ENCODE measurements around the gene WIPF2. TPM values are rescaled to one million over a fixed set of nuclear protein-coding genes. Genes with fewer than 3 reads are reported as not detected.
A peak's percentile ranks its signal among the peaks of the same experiment; 100 is the strongest.
"Not testable (repeated sequence)": the region's sequence is repeated elsewhere in the genome, so short reads cannot be mapped to it uniquely, and the experiment has no call there.

WIPF2 gene
- total RNA-seq, 2 experiments from 2014 or later = 26.0 TPM

- POLR2A ChIA-PET = interaction anchor here (2.2 kb wide), 1 partner anchor 91 kb away, joined by 10 read pairs; the partner anchor contains the start of gene CDC6
- H3K9me3 Mint-ChIP-seq = no peaks in the 10 kb centered on the region
- no peaks in the 10 kb centered on the region for H3K36me3 Mint-ChIP-seq (ENCODE audit: low read depth)
- CTCF ChIA-PET = interaction anchor here (1.1 to 7.6 kb wide), 3 partner anchors 21 to 94 kb away, joined by 3 to 75 read pairs (median 51); partner anchors contain the start of gene WIPF2
- H3K27ac Mint-ChIP-seq = no peak overlapping the region
- DNase-seq = no peak
- H3K4me1 Mint-ChIP-seq = peaks cover 8% of the 10 kb centered on the region
- peaks cover 3% of the 10 kb centered on the region for H3K27me3 Mint-ChIP-seq
- no peak overlapping the region for H3K4me3 Mint-ChIP-seq
These were observed 21.6 kb upstream of the WIPF2 start for GRCh38 chr17:40197550-40197949.

DNA sequence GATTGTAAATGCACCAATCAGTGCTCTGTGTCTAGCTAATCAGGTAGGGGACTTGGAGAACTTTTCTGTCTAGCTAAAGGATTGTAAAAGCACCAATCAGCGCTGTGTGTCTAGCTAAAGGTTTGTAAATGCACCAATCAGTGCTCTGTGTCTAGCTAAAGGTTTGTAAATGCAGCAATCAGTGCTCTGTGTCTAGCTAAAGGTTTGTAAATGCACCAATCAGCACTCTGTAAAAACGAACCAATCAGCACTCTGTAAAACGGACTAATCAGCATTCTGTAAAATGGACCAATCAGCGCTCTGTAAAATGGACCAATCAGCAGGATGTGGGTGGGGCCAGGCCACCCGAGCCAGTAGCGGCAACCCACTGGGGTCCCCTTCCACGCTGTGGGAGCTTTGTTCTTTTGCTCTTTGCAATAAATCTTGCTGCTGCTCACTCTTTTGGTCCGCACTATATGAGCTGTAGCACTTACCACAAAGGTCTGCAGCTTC is 21.1 kb upstream of the WIPF2 start:
- not testable (repeated sequence) for H3K27ac Mint-ChIP-seq

GRCh38 chr17:40198576-40198975 is 20.5 kb upstream of the WIPF2 start:
- no peak overlapping the region for H3K27ac Mint-ChIP-seq
- peaks cover 8% of the 10 kb centered on the region for H3K27me3 Mint-ChIP-seq
- H3K4me3 Mint-ChIP-seq = no peak overlapping the region

More for the DNA sequence above, 21.1 kb upstream of the WIPF2 start:
- ChIA-PET CTCF (interaction anchor here (0.6 to 7.6 kb wide), 6 partner anchors 20 to 93 kb away, joined by 3 to 75 read pairs (median 6); partner anchors contain the start of gene WIPF2), POLR2A (interaction anchor here (2.2 kb wide), 1 partner anchor 91 kb away, joined by 10 read pairs; the partner anchor contains the start of gene CDC6)
- not testable (repeated sequence) for H3K9me3 Mint-ChIP-seq; H3K4me1 Mint-ChIP-seq; H3K4me3 Mint-ChIP-seq; H3K36me3 Mint-ChIP-seq (ENCODE audit: low read depth); DNase-seq; H3K27me3 Mint-ChIP-seq

GRCh38 chr17:40203131-40203530 is 16.0 kb upstream of the WIPF2 start:
- Mint-ChIP-seq H3K9me3 (no peaks in the 10 kb centered on the region), H3K27me3 (peaks cover 11% of the 10 kb centered on the region), H3K4me3 (no peak overlapping the region), H3K4me1 (peaks cover 5% of the 10 kb centered on the region), H3K27ac (no peak overlapping the region), H3K36me3 (ENCODE audit: low read depth) (no peaks in the 10 kb centered on the region)
- DNase-seq = no peak
- ChIA-PET POLR2A (interaction anchor here (2.8 kb wide), 1 partner anchor 86 kb away, joined by 19 read pairs; the partner anchor contains the start of gene CDC6), CTCF (interaction anchor here (0.6 to 7.6 kb wide), 5 partner anchors 11 to 88 kb away, joined by 3 to 75 read pairs (median 16); partner anchors contain the start of gene WIPF2)

More at GRCh38 chr17:40198576-40198975, 20.5 kb upstream of the WIPF2 start:
- ChIA-PET CTCF (interaction anchor here (0.6 to 7.6 kb wide), 9 partner anchors 10 to 164 kb away, joined by 3 to 75 read pairs (median 5); partner anchors contain the start of gene WIPF2), POLR2A (interaction anchor here (2.2 kb wide), 1 partner anchor 90 kb away, joined by 10 read pairs; the partner anchor contains the start of gene CDC6)
- no peaks in the 10 kb centered on the region for H3K36me3 Mint-ChIP-seq (ENCODE audit: low read depth)
- H3K9me3 Mint-ChIP-seq = no peaks in the 10 kb centered on the region
- DNase-seq = no peak
- peaks cover 8% of the 10 kb centered on the region for H3K4me1 Mint-ChIP-seq

DNA sequence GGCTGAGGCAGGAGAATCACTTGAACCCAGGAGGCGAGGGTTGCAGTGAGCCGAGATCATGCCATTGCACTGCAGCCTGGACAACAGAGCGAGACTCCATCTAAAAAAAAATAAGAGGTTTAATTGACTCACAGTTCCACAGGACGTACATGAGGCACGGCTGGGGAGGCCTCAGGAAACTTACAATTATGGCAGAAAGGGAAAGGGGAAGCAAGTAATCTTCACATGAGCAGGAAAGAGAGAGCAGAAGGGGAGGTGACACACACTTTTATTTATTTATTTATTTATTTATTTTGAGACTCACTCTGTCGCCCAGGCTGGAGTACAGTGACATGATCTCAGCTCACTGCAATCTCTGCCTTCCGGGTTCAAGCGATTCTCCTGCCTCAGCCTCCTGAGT is 12.9 kb upstream of the WIPF2 start:
- CTCF ChIA-PET = interaction anchor here (2.4 kb wide), 1 partner anchor 15 kb away, joined by 7 read pairs; no protein-coding TSS in a partner anchor
- H3K36me3 Mint-ChIP-seq (ENCODE audit: low read depth); H3K9me3 Mint-ChIP-seq; H3K4me1 Mint-ChIP-seq; DNase-seq; H3K4me3 Mint-ChIP-seq; H3K27ac Mint-ChIP-seq; POLR2A ChIA-PET: not testable (repeated sequence)
- peaks cover 12% of the 10 kb centered on the region for H3K27me3 Mint-ChIP-seq

DNA sequence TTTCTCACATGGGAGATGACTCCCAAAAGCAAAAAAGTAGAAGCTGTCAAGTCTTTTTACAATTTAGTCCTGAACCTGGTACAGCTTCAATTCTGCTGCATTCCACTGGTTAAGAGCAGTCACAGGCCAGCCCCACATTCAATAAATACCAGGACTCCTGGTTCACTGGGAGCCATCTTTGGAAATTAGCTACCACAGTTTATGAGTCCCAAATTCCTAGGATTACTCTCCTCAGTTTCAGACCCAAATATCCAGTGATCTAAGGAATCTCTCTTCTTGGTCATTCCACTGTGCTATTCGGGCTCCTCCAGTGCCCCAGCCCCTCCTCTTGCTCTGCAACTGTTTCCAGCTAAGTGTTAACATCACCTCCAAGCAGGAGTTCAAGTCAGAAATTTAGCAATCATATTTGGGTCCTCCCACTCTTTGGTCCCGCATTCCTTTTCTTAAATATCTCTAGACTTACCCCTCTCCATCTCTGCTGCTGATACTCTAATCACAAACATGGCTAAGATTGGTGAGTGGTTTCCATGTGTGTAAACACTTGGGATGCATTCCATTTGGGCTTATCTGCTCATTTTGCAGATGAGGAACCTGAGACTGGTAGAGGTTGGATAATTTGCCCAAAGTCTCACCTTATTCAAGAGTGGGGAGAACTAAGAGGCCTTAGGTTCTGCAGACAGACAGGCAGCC is 9.6 kb upstream of the WIPF2 start:
- POLR2A ChIA-PET = interaction anchor here (1.1 to 2.7 kb wide), 2 partner anchors 9 to 352 kb away, joined by 3 to 8 read pairs; partner anchors contain the start of gene WIPF2
- Mint-ChIP-seq H3K9me3 (no peaks in the 10 kb centered on the region), H3K27me3 (peaks cover 3% of the 10 kb centered on the region), H3K4me1 (no peaks in the 10 kb centered on the region), H3K27ac (no peak overlapping the region), H3K36me3 (ENCODE audit: low read depth) (no peaks in the 10 kb centered on the region), H3K4me3 (no peak overlapping the region)
- CTCF ChIA-PET = interaction anchor here (0.5 to 3.3 kb wide), 6 partner anchors 9 to 1030 kb away, joined by 3 to 15 read pairs (median 7); partner anchors contain the start of gene WIPF2
- DNase-seq = no peak

DNA sequence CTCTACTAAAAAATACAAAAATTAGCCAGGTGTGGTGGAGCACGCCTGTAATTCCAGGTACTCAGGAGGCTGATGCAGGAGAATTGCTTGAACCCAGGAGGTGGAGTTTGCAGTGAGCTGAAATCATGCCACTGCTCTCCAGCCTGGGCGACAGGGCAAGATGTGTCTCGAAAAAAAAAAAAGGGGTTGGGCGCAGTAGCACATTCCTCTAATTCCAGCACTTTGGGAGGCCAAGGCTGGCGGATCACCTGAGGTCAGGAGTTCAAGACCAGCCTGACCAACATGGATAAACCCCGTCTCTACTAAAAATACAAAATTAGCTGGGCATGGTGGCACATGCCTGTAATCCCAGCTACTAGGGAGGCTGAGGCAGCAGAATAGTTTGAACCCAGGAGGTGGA is 5.2 kb upstream of the WIPF2 start:
- DNase-seq; H3K4me3 Mint-ChIP-seq; H3K27me3 Mint-ChIP-seq; H3K36me3 Mint-ChIP-seq (ENCODE audit: low read depth); POLR2A ChIA-PET; H3K27ac Mint-ChIP-seq; CTCF ChIA-PET; H3K9me3 Mint-ChIP-seq: not testable (repeated sequence)
- peaks cover 10% of the 10 kb centered on the region for H3K4me1 Mint-ChIP-seq

- Mint-ChIP-seq H3K27me3 (no peaks in the 10 kb centered on the region), H3K4me3 (peak overlapping the region; percentile 90), H3K27ac (peak overlapping the region; percentile 100), H3K9me3 (no peaks in the 10 kb centered on the region), H3K36me3 (ENCODE audit: low read depth) (peaks cover 6% of the 10 kb centered on the region), H3K4me1 (peaks cover 30% of the 10 kb centered on the region)
- POLR2A ChIA-PET = interaction anchor here (0.7 to 3.0 kb wide), 36 partner anchors 9 to 1474 kb away, joined by 3 to 26 read pairs (median 4); partner anchors contain the start of genes CASC3, CDC6, EIF1 and MED24
- CTCF ChIA-PET = interaction anchor here (0.6 to 3.9 kb wide), 28 partner anchors 9 to 298 kb away, joined by 3 to 51 read pairs (median 4); partner anchors contain the start of genes CASC3, CDC6, PSMD3 and TOP2A
- no peak for DNase-seq
These were observed 931 bp upstream of the WIPF2 start for GRCh38 chr17:40218006-40218739.

- H3K9me3 Mint-ChIP-seq = no peaks in the 10 kb centered on the region
- ChIA-PET CTCF (interaction anchor here (0.7 to 3.9 kb wide), 18 partner anchors 10 to 167 kb away, joined by 3 to 51 read pairs (median 6); partner anchors contain the start of gene CDC6), POLR2A (interaction anchor here (1.0 to 3.0 kb wide), 20 partner anchors 10 to 758 kb away, joined by 3 to 26 read pairs (median 5); partner anchors contain the start of genes CASC3 and CDC6)
- peak; percentile 39 for DNase-seq
- peak overlapping the region; percentile 39 for H3K27ac Mint-ChIP-seq
- H3K4me3 Mint-ChIP-seq = peak overlapping the region; percentile 90
- H3K36me3 Mint-ChIP-seq (ENCODE audit: low read depth) = peaks cover 11% of the 10 kb centered on the region
- no peaks in the 10 kb centered on the region for H3K27me3 Mint-ChIP-seq
- peaks cover 36% of the 10 kb centered on the region for H3K4me1 Mint-ChIP-seq
These were observed 662 bp downstream of the WIPF2 start for GRCh38 chr17:40219594-40220338.

DNA sequence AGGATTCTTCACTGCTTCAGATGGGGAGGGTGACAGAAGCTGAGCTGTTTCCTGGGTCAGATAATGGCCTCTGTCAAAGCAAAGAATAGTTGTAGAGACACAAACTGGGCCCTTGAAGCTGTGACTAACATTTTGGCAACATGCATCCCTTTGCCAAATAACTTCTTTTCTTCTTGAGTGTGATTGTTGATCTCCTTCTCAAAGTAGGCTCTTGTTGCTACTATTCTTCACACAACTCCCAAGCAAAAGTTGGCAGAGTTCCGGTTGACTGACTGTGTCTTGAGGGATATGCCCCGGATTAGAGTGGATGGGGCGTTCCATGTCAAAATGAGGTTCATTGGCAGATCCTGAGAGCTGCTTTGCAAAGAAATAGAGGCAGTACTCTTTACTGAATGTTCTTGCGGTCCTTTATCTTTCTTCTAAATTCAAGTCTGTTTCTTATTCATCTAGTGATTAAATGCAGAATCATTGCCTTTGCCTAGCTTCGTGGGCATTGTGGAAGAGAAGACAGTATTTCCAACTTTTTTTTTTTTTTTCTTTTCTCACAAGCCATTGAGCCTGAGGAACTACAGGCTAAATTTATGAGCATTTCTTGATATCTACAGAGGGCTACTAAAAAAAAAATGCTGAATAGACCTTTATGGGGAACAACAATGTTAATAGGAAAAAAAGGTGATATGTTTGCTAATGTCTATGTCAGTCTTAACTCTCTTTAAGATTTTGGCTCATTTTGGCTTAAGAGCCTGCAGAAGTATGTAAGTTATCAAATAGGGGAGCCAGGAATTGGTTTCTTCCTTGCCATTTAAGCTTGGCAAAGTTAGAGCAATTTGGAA is 5.8 kb downstream of the WIPF2 start:
- CTCF ChIA-PET = interaction anchor here (0.7 kb wide), 2 partner anchors 18 to 56 kb away, joined by 3 to 4 read pairs; no protein-coding TSS in a partner anchor

DNA sequence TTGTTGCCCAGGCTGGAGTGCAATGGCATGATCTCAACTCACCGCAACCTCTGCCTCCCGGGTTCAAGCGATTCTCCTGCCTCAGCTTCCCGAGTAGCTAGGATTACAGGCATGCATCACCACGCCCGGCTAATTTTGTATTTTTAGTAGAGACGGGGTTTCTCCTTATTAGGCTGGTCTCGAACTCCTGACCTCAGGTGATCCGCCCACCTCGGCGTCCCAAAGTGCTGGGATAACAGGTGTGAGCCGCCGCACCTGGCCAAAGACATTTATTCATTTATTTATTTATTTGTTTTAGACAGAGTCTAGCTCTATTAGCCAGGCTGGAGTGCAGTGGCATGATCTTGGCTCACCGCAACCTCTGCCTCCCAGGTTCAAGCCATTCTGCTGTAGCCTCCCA is 10.0 kb downstream of the WIPF2 start:
- H3K4me3 Mint-ChIP-seq, H3K9me3 Mint-ChIP-seq, H3K27ac Mint-ChIP-seq, H3K27me3 Mint-ChIP-seq, H3K4me1 Mint-ChIP-seq, DNase-seq: not testable (repeated sequence)
- ChIA-PET POLR2A (interaction anchor here (1.2 kb wide), 1 partner anchor 10 kb away, joined by 7 read pairs; the partner anchor contains the start of gene WIPF2), CTCF (interaction anchor here (1.5 to 1.8 kb wide), 2 partner anchors 10 to 31 kb away, joined by 3 read pairs; partner anchors contain the start of gene WIPF2)
- H3K36me3 Mint-ChIP-seq (ENCODE audit: low read depth) = peaks cover 33% of the 10 kb centered on the region

More for the DNA sequence above, 5.8 kb downstream of the WIPF2 start:
- no peak overlapping the region for H3K27ac Mint-ChIP-seq
- POLR2A ChIA-PET = no interaction called here
- no peak overlapping the region for H3K4me3 Mint-ChIP-seq
- DNase-seq = no peak
- no peaks in the 10 kb centered on the region for H3K27me3 Mint-ChIP-seq
- H3K4me1 Mint-ChIP-seq = peaks cover 27% of the 10 kb centered on the region
- H3K9me3 Mint-ChIP-seq = no peaks in the 10 kb centered on the region
- H3K36me3 Mint-ChIP-seq (ENCODE audit: low read depth) = peaks cover 27% of the 10 kb centered on the region

Data from activated CD4-positive, alpha-beta memory T cell treated with anti-CD3 and anti-CD28 coated beads, Interleukin-2, amount 10 ng/mL, durations not matched to agents 7 days and 5 days (primary cell).